Neural progenitor cell (in vitro differentiated cells): ENCODE results near the gene PGBD5. TPM values are rescaled to one million over a fixed set of nuclear protein-coding genes. Genes with fewer than 3 reads are reported as not detected.
A peak's percentile ranks its signal among the peaks of the same experiment; 100 is the strongest.

Experiments used
- DNase-seq: peaks from one replicate; pipeline ENCODE4 v3.0.0-alpha.2; 2016; ENCODE audit warnings: low spot score
- H2AFZ ChIP-seq: fragments of 200-600 bp; sonication (generic); replicated peaks from 2 replicates; pipeline ENCODE4 v1.6.1; 2016; ENCODE audit warnings: antibody characterized with exemption
- H3F3A ChIP-seq: fragments of 200-600 bp; sonication (generic); 2 replicates; pipeline ENCODE4 v1.6.1; 2016; ENCODE audit warnings: antibody characterized with exemption, low read depth
- H3K27ac ChIP-seq: fragments of 200-600 bp; sonication (generic); 2 replicates; pipeline ENCODE4 v1.5.1; 2016; ENCODE audit warnings: mild to moderate bottlenecking
- H3K27me3 ChIP-seq: fragments of 200-600 bp; sonication (generic); 2 replicates; pipeline ENCODE4 v1.6.1; 2016; ENCODE audit warnings: mild to moderate bottlenecking, moderate library complexity
- H3K36me3 ChIP-seq: fragments of 200-600 bp; sonication (generic); 2 replicates; pipeline ENCODE4 v1.5.1; 2016
- H3K4me1 ChIP-seq: fragments of 200-600 bp; sonication (generic); 2 replicates; pipeline ENCODE4 v1.6.1; 2016; ENCODE audit warnings: mixed run types
- H3K4me2 ChIP-seq: fragments of 200-600 bp; sonication (generic); 2 replicates; pipeline ENCODE4 v1.6.1; 2016
- H3K4me3 ChIP-seq: fragments of 200-600 bp; sonication (generic); 2 replicates; pipeline ENCODE4 v1.5.1; 2016
- H3K79me2 ChIP-seq: fragments of 200-600 bp; sonication (generic); 2 replicates; pipeline ENCODE4 v1.6.1; 2016; ENCODE audit warnings: low read depth
- H3K9ac ChIP-seq: fragments of 200-600 bp; sonication (generic); 2 replicates; pipeline ENCODE4 v1.6.1; 2016
- H3K9me3 ChIP-seq: fragments of 200-600 bp; sonication (generic); 2 replicates; pipeline ENCODE4 v1.5.1; 2016; ENCODE audit warnings: low read depth
- H4K20me1 ChIP-seq: fragments of 200-600 bp; sonication (generic); 2 replicates; pipeline ENCODE4 v1.6.1; 2016; ENCODE audit warnings: low read depth
- H3K27ac Mint-ChIP-seq: 3 replicates; pipeline ENCODE4 v1.8.0; 2021; ENCODE audit warnings: mixed read lengths
- H3K27me3 Mint-ChIP-seq: 2 replicates; pipeline ENCODE4 v1.8.0; 2022; ENCODE audit warnings: low read depth, mild to moderate bottlenecking, inconsistent platforms, moderate library complexity, mixed read lengths; ENCODE audit not compliant: insufficient read depth
- H3K36me3 Mint-ChIP-seq: 3 replicates; pipeline ENCODE4 v1.8.0; 2021; ENCODE audit warnings: mixed read lengths
- H3K4me1 Mint-ChIP-seq: 3 replicates; pipeline ENCODE4 v1.8.0; 2021; ENCODE audit warnings: mixed read lengths
- H3K4me3 Mint-ChIP-seq: 3 replicates; pipeline ENCODE4 v1.8.0; 2021; ENCODE audit warnings: mild to moderate bottlenecking, moderate library complexity, mixed read lengths
- H3K9me3 Mint-ChIP-seq: 3 replicates; pipeline ENCODE4 v1.8.0; 2020; ENCODE audit warnings: mixed read lengths
- CTCF ChIP-seq: fragments of 200-600 bp; sonication (generic); IDR thresholded peaks from 2 replicates; pipeline ENCODE4 v1.5.1; 2017; ENCODE audit warnings: antibody characterized with exemption, mild to moderate bottlenecking
- EZH2 ChIP-seq: fragments of 200-600 bp; sonication (generic); IDR thresholded peaks from 2 replicates; pipeline ENCODE4 v1.6.1; 2017; ENCODE audit warnings: antibody characterized with exemption, mild to moderate bottlenecking, moderate library complexity
- EZH2phosphoT487 ChIP-seq: fragments of 200-600 bp; sonication (generic); IDR thresholded peaks from 2 replicates; pipeline ENCODE4 v1.6.1; 2017; ENCODE audit warnings: antibody characterized with exemption
- total RNA-seq: library from RNA; depleted of rRNA; stranded (reverse); fragments of >200 nt; gene quantifications from 2 replicates; pipeline ENCODE4 v1.2.3, GENCODE V29; 2015; ENCODE audit warnings: low replicate concordance

The PGBD5 gene
- total RNA-seq, 1 donor from 2014 or later: 1.2 TPM

- H3K36me3 Mint-ChIP-seq: peaks cover 22% of the 10 kb centered on the region
- H3K4me1 Mint-ChIP-seq: peaks cover 22% of the 10 kb centered on the region
- no peaks in the 10 kb centered on the region for H3K79me2 ChIP-seq
- no peak overlapping the region for H3K9ac ChIP-seq
- DNase-seq: no peak
- H3K27me3 Mint-ChIP-seq: peaks cover 2% of the 10 kb centered on the region
- H3K27me3 ChIP-seq: no peaks in the 10 kb centered on the region
- TF ChIP-seq EZH2 (no peak), EZH2phosphoT487 (no peak), CTCF (no peak)
- H3K27ac ChIP-seq: no peak overlapping the region
- no peaks in the 10 kb centered on the region for H3K36me3 ChIP-seq
- H3K9me3 ChIP-seq: no peaks in the 10 kb centered on the region
- peaks cover 12% of the 10 kb centered on the region for H3K4me1 ChIP-seq
- no peak overlapping the region for H3K27ac Mint-ChIP-seq
- H3K4me3 Mint-ChIP-seq: no peak overlapping the region
- H3K4me3 ChIP-seq: no peak overlapping the region
- H3K4me2 ChIP-seq: no peak overlapping the region
- no peaks in the 10 kb centered on the region for H3F3A ChIP-seq
- H3K9me3 Mint-ChIP-seq: no peaks in the 10 kb centered on the region
- H2AFZ ChIP-seq: no peak overlapping the region
- no peaks in the 10 kb centered on the region for H4K20me1 ChIP-seq
Observed at GRCh38 chr1:230351983-230352382, 74.1 kb downstream of the PGBD5 start.

- Histone ChIP-seq H3K9me3 (no peaks in the 10 kb centered on the region), H4K20me1 (no peaks in the 10 kb centered on the region), H3F3A (no peaks in the 10 kb centered on the region), H3K27ac (no peak overlapping the region), H3K4me2 (no peak overlapping the region), H3K9ac (no peak overlapping the region), H3K79me2 (no peaks in the 10 kb centered on the region), H3K4me1 (peaks cover 12% of the 10 kb centered on the region), H3K27me3 (no peaks in the 10 kb centered on the region), H2AFZ (no peak overlapping the region), H3K4me3 (no peak overlapping the region), H3K36me3 (no peaks in the 10 kb centered on the region)
- H3K4me1 Mint-ChIP-seq: peaks cover 21% of the 10 kb centered on the region
- TF ChIP-seq EZH2 (no peak), CTCF (no peak)
- H3K36me3 Mint-ChIP-seq: peaks cover 20% of the 10 kb centered on the region
- no peak overlapping the region for H3K27ac Mint-ChIP-seq
- no peak for DNase-seq
- no peak overlapping the region for H3K4me3 Mint-ChIP-seq
- peaks cover 2% of the 10 kb centered on the region for H3K27me3 Mint-ChIP-seq
- no peaks in the 10 kb centered on the region for H3K9me3 Mint-ChIP-seq
Observed at GRCh38 chr1:230351514-230351913, 74.6 kb downstream of the PGBD5 start.

- peaks cover 12% of the 10 kb centered on the region for H3K4me1 ChIP-seq
- no peaks in the 10 kb centered on the region for H3K27me3 ChIP-seq
- no peaks in the 10 kb centered on the region for H3K36me3 ChIP-seq
- Mint-ChIP-seq H3K27me3 (peaks cover 2% of the 10 kb centered on the region), H3K36me3 (peaks cover 20% of the 10 kb centered on the region), H3K27ac (no peak overlapping the region), H3K4me3 (peak overlapping the region; percentile 48), H3K9me3 (no peaks in the 10 kb centered on the region), H3K4me1 (peaks cover 20% of the 10 kb centered on the region)
- no peak overlapping the region for H3K4me2 ChIP-seq
- no peaks in the 10 kb centered on the region for H3K79me2 ChIP-seq
- H3F3A ChIP-seq: no peaks in the 10 kb centered on the region
- H3K9ac ChIP-seq: no peak overlapping the region
- no peaks in the 10 kb centered on the region for H3K9me3 ChIP-seq
- TF ChIP-seq CTCF (no peak), EZH2 (no peak), EZH2phosphoT487 (no peak)
- H2AFZ ChIP-seq: no peak overlapping the region
- no peak overlapping the region for H3K27ac ChIP-seq
- H4K20me1 ChIP-seq: no peaks in the 10 kb centered on the region
- no peak for DNase-seq
- H3K4me3 ChIP-seq: no peak overlapping the region
Observed at GRCh38 chr1:230350208-230350921, 75.8 kb downstream of the PGBD5 start.
